LHCN-M2 (cell line): Measurements from ENCODE around the gene CHST8. TPM values are rescaled to one million over a fixed set of nuclear protein-coding genes. Genes with fewer than 3 reads are reported as not detected.

Experiments used
- DNase-seq: peaks from one replicate; pipeline ENCODE4 v3.0.0-alpha.2; 2012; ENCODE audit warnings: low read depth
- total RNA-seq: library from RNA; depleted of rRNA; stranded (reverse); fragments of >200 nt; gene quantifications from 2 replicates; pipeline ENCODE4 v1.2.3, GENCODE V29; 2014

The CHST8 gene
- total RNA-seq, 1 experiment from 2014 or later: not detected

- no peak for DNase-seq
Measured at GRCh38 chr19:33763633-33764371, 142.0 kb downstream of the CHST8 start.

DNA sequence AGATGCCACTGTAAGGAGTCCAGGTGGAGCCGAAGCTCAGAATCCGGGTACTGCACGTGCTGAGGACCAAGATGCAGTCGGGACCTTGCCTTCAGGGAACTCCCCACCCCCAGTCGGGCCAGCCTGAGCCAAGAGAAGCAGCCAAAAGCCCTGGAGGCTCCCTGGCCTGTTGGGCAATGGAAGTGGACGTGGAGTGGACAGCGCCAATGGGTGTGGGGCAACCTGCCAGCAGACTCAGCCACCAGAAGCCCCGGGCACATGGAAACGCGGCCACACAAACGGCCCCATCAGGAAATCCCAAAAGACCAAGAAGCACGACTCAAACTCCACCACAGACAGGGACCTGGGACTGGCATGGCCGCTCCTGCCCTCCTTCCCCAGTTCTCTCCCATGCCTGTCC, 144.9 kb downstream of the CHST8 start:
- no peak for DNase-seq

- no peak for DNase-seq
Measured at GRCh38 chr19:33767898-33768413, 146.2 kb downstream of the CHST8 start.

- no peak for DNase-seq
Measured at GRCh38 chr19:33769208-33769607, 147.5 kb downstream of the CHST8 start.

GRCh38 chr19:33770107-33770506, 148.4 kb downstream of the CHST8 start:
- no peak for DNase-seq

- peak; percentile 26 for DNase-seq
Measured at GRCh38 chr19:33771384-33772101, 149.8 kb downstream of the CHST8 start.

DNA sequence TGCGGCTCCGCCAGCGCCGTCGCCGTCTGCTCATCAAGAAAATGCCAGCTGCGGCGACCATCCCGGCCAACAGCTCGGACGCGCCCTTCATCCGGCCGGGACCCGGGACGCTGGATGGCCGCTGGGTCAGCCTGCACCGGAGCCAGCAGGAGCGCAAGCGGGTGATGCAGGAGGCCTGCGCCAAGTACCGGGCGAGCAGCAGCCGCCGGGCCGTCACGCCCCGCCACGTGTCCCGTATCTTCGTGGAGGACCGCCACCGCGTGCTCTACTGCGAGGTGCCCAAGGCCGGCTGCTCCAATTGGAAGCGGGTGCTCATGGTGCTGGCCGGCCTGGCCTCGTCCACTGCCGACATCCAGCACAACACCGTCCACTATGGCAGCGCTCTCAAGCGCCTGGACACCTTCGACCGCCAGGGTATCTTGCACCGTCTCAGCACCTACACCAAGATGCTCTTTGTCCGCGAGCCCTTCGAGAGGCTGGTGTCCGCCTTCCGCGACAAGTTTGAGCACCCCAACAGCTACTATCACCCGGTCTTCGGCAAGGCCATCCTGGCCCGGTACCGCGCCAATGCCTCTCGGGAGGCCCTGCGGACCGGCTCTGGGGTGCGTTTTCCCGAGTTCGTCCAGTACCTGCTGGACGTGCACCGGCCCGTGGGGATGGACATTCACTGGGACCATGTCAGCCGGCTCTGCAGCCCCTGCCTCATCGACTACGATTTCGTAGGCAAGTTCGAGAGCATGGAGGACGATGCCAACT, 150.5 kb downstream of the CHST8 start:
- DNase-seq: no peak

GRCh38 chr19:33772858-33773180, 151.1 kb downstream of the CHST8 start:
- no peak for DNase-seq

GRCh38 chr19:33773704-33774624, 152.2 kb downstream of the CHST8 start:
- no peak for DNase-seq

DNA sequence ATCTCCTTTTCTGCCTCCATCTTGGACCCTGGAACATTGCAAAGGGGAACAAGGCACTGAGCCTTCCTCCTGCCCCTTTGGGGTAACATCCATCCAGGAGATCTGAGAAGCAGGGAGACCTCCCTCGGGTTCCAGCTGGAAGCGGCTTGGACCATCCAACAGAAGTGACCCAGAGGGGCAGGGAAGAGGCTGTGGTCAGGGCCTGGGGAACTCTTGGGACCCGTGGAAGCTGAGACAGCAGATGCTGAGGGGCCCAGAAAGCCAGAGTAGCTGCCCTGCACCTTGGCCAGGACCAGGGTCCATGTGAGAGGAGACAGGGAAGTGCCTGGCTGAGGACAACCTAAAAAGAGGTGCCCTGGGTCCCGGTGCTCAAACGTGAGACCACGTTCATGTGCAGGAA, 153.0 kb downstream of the CHST8 start:
- DNase-seq: no peak

DNA sequence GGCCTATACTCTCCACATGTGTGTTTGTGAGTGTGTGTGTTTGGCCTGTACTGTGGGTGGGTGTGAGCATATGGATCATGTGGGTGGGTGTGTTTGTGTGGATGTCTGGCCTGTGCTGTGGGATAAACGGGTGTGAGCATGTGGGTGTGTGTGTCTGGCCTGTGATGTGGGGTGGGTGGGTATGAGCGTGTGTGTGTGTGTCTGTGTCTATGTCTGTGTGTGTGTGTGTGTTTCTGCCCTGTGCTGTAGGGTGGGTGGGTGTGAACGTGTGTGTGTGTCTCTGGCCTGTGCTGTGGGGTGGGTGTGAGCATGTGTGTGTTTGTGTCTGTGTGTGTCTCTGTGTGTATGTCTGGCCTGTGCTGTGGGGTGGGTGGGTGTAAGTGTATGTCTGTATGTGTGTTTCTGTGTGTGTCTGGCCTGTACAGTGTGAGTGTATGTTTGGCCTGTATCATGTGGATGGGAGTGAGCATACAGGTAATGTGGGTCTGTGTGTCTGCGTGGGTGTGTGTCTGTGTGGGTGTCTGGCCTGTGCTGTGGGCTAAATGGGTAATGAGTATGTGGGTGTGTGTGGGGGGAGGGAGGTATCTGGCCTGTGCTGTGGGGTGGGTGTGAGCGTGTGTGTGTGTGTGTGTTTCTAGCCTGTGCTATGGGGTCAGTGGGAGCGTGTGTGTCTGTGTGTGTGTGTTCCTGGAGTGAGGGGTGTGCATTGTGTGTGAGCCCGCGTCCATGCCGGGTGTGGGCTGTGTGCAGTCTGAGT, 154.2 kb downstream of the CHST8 start:
- no peak for DNase-seq

GRCh38 chr19:33777351-33777750, 155.6 kb downstream of the CHST8 start:
- DNase-seq: no peak

DNA sequence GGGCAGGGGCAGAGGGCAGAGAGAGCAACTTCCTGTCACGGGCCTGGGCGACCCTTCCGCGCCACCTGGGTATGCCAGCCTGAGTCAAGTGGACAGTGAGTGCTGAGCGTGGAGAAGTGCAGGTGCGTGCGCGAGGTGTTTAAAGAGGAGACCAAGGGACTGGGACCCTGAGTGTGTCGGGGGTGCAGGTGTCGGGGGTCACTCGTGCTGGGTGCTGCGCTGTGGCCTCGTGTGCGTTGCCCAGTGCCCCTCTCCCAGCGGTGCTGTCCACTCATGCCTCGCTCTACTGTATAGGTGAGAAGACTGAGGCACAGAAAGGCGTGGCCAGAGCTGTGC, 156.0 kb downstream of the CHST8 start:
- no peak for DNase-seq

GRCh38 chr19:33778089-33778791, 156.5 kb downstream of the CHST8 start:
- DNase-seq: peak; percentile 46

DNA sequence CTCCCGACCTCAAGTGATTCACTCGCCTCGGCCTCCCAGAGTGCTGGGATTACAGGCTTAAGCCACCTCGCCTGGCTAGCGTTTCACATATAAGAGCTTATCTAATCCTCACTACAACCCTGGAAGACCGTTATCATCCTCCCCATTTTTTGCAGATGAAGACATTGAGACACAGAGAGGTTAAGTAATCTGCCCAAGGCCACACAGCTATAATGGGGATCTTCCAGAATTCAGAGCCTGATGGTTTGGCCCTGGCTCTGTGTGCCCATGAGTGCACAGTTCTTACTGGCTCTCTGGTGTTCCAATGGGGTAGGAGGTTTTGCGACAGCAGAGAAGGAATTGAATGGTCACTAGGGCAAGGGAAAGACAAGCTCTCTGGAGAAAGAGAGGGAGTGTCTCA, 158.1 kb downstream of the CHST8 start:
- no peak for DNase-seq

DNA sequence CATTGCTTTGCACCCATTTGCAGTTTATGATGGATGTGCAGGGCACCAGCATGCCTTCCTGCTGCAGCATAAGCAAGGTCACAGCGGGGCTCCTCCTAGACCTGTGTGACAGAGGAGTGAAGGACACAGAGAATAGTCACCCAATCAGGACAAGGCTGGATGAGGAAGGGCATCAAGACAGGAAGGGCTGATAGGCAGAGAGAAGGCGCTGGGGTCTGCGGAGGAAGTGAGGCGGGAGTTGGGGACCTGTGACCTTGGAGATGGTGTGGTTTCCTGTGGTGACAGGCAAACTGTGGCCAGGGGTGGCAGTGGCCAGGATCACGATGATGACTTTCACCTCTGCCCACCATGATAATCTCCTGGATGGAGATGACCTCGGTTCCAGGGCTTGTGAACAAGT, 158.5 kb downstream of the CHST8 start:
- no peak for DNase-seq

GRCh38 chr19:33780746-33781145, 159.0 kb downstream of the CHST8 start:
- DNase-seq: no peak

GRCh38 chr19:33781415-33781935, 159.7 kb downstream of the CHST8 start:
- DNase-seq: no peak

DNA sequence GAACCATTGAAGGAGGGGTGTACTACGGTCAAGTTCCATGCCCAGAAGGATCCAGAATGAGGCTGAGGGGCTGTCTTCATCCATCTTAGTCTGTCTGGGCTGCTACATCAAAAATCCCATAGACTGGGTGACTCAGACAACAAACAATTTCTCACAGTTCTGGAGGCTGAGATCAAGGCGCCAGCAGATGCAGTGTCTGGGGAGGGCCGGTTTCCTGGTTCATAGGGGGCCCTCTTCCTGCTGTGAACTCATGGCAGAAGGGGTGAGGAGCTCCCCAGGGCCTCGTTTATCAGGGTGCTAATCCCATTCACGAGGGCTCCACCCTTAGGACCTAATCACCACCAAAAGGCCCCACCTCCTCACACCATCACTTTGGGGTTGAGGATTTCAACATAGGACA, 160.2 kb downstream of the CHST8 start:
- no peak for DNase-seq

- no peak for DNase-seq
Measured at GRCh38 chr19:33784432-33784831, 162.7 kb downstream of the CHST8 start.
